A673 (cell line): ENCODE measurements around the gene SIDT2. TPM values are rescaled to one million over a fixed set of nuclear protein-coding genes. Genes with fewer than 3 reads are reported as not detected.

Experiments
- BruUV-seq: library from RNA; stranded (reverse); fragments of 400-500 nt; replicated peaks from 2 replicates; lab custom pipeline; 2021; lab: Mats Ljungman, UMichigan
- CTCF ChIA-PET: fragments of 300-600 bp; sonication (Branson Sonifier 250); formaldehyde crosslinking; loops from one replicate; lab custom pipeline; 2022; ENCODE audit warnings: antibody characterized with exemption; lab: Charles Lee
- POLR2A ChIA-PET: fragments of 300-600 bp; sonication (Branson Sonifier 250); formaldehyde crosslinking; loops from one replicate; lab custom pipeline; 2022; ENCODE audit warnings: antibody characterized with exemption; ENCODE audit not compliant: low non-redundant PET; lab: Charles Lee
- DNase-seq: peaks from one replicate; pipeline ENCODE4 v3.0.0-alpha.2; 2015; ENCODE audit warnings: low spot score
- H3K27ac ChIP-seq: fragments of 200-600 bp; sonication (generic); 2 replicates; pipeline ENCODE4 v1.5.1; 2016; ENCODE audit warnings: mixed run types, low read depth, mild to moderate bottlenecking, mixed read lengths, antibody characterized with exemption, low read length; ENCODE audit not compliant: poor library complexity, severe bottlenecking
- H3K27me3 ChIP-seq: fragments of 200-600 bp; sonication (generic); replicated peaks from 2 replicates; pipeline ENCODE4 v1.6.1; 2017; ENCODE audit warnings: mixed run types, low read depth, mild to moderate bottlenecking, mixed read lengths, antibody characterized with exemption, low read length; ENCODE audit not compliant: insufficient read depth, poor library complexity
- H3K36me3 ChIP-seq: fragments of 200-600 bp; sonication (generic); 2 replicates; pipeline ENCODE4 v1.6.1; 2016; ENCODE audit warnings: mixed run types, mild to moderate bottlenecking, mixed read lengths, antibody characterized with exemption, low read length; ENCODE audit not compliant: insufficient read depth, poor library complexity, severe bottlenecking
- H3K4me1 ChIP-seq: fragments of 200-600 bp; sonication (generic); 2 replicates; pipeline ENCODE4 v1.6.1; 2017; ENCODE audit warnings: mixed run types, mild to moderate bottlenecking, mixed read lengths, antibody characterized with exemption, low read length; ENCODE audit not compliant: insufficient read depth, poor library complexity, severe bottlenecking
- H3K4me3 ChIP-seq: fragments of 200-600 bp; sonication (generic); 2 replicates; pipeline ENCODE4 v1.5.1; 2016; ENCODE audit warnings: low read depth, mixed run types, mild to moderate bottlenecking, mixed read lengths, low read length; ENCODE audit not compliant: poor library complexity, severe bottlenecking
- H3K9me3 ChIP-seq: fragments of 200-600 bp; sonication (generic); 2 replicates; pipeline ENCODE4 v1.6.1; 2016; ENCODE audit warnings: mixed run types, low read depth, mild to moderate bottlenecking, mixed read lengths, antibody characterized with exemption, low read length; ENCODE audit not compliant: poor library complexity, severe bottlenecking
- EZH2 ChIP-seq: fragments of 200-600 bp; sonication (generic); IDR thresholded peaks from 2 replicates; pipeline ENCODE4 v1.6.1; 2017; ENCODE audit warnings: borderline replicate concordance, low read depth, mild to moderate bottlenecking, mixed read lengths, antibody characterized with exemption, low read length; ENCODE audit not compliant: poor library complexity, severe bottlenecking
- intact Hi-C: fragments of 100-400 bp; cut with micrococcal nuclease; formaldehyde crosslinking; loops from one replicate; pipeline ENCODE4 v1.10.0; 2022; ENCODE audit not compliant: unreplicated experiment
- total RNA-seq: library from RNA; stranded (reverse); gene quantifications from 2 replicates; pipeline ENCODE4 v1.2.3, GENCODE V29; 2021
- TF ChIP-seq, protein P1 (sequence below): fragments of 300-800, 200-600 bp; sonication (generic); conservative IDR thresholded peaks from 2 replicates; pipeline ENCODE4 v1.5.1; 2017; ENCODE audit warnings: low read depth, mild to moderate bottlenecking, antibody characterized with exemption, low read length, moderate library complexity, mixed read lengths

The SIDT2 gene
- total RNA-seq, 1 experiment from 2014 or later: 33.5 TPM

- no peak for TF ChIP-seq EZH2
- TF ChIP-seq, protein P1, sequence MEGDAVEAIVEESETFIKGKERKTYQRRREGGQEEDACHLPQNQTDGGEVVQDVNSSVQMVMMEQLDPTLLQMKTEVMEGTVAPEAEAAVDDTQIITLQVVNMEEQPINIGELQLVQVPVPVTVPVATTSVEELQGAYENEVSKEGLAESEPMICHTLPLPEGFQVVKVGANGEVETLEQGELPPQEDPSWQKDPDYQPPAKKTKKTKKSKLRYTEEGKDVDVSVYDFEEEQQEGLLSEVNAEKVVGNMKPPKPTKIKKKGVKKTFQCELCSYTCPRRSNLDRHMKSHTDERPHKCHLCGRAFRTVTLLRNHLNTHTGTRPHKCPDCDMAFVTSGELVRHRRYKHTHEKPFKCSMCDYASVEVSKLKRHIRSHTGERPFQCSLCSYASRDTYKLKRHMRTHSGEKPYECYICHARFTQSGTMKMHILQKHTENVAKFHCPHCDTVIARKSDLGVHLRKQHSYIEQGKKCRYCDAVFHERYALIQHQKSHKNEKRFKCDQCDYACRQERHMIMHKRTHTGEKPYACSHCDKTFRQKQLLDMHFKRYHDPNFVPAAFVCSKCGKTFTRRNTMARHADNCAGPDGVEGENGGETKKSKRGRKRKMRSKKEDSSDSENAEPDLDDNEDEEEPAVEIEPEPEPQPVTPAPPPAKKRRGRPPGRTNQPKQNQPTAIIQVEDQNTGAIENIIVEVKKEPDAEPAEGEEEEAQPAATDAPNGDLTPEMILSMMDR: no peak
- intact Hi-C loops: no loop called here
- Histone ChIP-seq H3K4me3 (peak overlapping the region; percentile 97), H3K36me3 (peaks cover 21% of the 10 kb centered on the region), H3K9me3 (no peaks in the 10 kb centered on the region), H3K4me1 (peaks cover 6% of the 10 kb centered on the region), H3K27ac (peak overlapping the region; percentile 81), H3K27me3 (no peaks in the 10 kb centered on the region)
- BruUV-seq: no TSS peak
- DNase-seq: peak; percentile 59
- ChIA-PET POLR2A (no interaction called here), CTCF (interaction anchor here (1.0 kb wide), 1 partner anchor 32 kb away, joined by 3 read pairs; the partner anchor contains the start of gene SIDT2)
Measured at GRCh38 chr11:117146521-117146920, 32.0 kb upstream of the SIDT2 start.

DNA sequence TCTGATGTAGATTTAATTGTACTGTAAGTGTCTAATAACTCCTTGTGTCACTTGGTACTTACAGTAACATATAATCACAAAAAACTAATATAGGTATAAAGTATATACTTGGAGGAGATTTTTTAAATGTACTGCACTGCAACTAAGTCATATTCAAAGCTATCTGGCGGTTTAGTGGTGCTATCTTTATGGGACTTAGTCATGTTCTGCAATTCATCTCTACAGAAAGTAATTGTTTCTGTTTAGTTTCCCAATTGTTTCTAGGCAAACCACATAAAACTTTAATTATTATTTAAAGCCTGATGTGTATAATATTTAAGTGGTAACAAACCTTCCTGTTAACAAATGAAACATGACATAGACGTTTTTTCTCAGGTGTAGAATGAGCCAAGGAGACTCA lies 26.5 kb upstream of the SIDT2 start:
- intact Hi-C loops: no loop called here
- BruUV-seq: no TSS peak
- no peaks in the 10 kb centered on the region for H3K27me3 ChIP-seq
- no peak overlapping the region for H3K4me3 ChIP-seq
- H3K36me3 ChIP-seq: peaks cover 55% of the 10 kb centered on the region
- H3K4me1 ChIP-seq: peaks cover 6% of the 10 kb centered on the region
- no peak for TF ChIP-seq EZH2
- TF ChIP-seq, protein P1: no peak
- no peaks in the 10 kb centered on the region for H3K9me3 ChIP-seq
- CTCF ChIA-PET: no interaction called here
- POLR2A ChIA-PET: no interaction called here
- DNase-seq: no peak
- no peak overlapping the region for H3K27ac ChIP-seq

DNA sequence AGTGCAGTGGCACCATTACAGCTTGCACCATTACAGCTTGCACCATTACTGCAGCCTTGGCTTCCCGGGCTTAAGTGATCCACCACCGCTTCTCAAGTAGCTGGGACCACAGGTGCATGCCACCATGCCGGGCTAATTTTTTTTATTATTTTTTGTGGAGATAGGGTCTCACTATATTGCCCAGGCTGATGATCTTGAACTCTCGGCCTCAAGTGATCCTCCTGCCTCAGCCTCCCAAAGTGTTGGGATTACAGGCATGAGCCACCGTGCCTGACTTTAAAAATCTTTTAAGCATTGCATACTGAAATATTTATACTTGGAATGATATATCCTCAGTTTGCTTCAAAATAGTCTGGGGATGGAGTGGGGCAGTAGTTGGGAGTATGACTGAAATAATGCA lies 24.1 kb upstream of the SIDT2 start:
- no TSS peak for BruUV-seq
- H3K36me3 ChIP-seq: peaks cover 52% of the 10 kb centered on the region
- no peak overlapping the region for H3K4me3 ChIP-seq
- H3K4me1 ChIP-seq: no peaks in the 10 kb centered on the region
- H3K27ac ChIP-seq: no peak overlapping the region
- intact Hi-C loops: no loop called here
- CTCF ChIA-PET: no interaction called here
- POLR2A ChIA-PET: no interaction called here
- H3K27me3 ChIP-seq: no peaks in the 10 kb centered on the region
- no peaks in the 10 kb centered on the region for H3K9me3 ChIP-seq
- TF ChIP-seq, protein P1: no peak
- no peak for TF ChIP-seq EZH2
- no peak for DNase-seq
